ENCODE data around the gene SDHB.

The SDHB gene

GRCh38 chr1:17011092-17011438 is 42.8 kb downstream of the SDHB start:
- no peak for DNase-seq

- peak; percentile 76 to 83 for DNase-seq
These were observed 44.1 kb downstream of the SDHB start for GRCh38 chr1:17009706-17010105.

- DNase-seq = no peak
These were observed 45.5 kb downstream of the SDHB start for GRCh38 chr1:17008208-17008855.

GRCh38 chr1:17007121-17007520 is 46.7 kb downstream of the SDHB start:
- no peak for DNase-seq

- no peak for DNase-seq
These were observed 48.5 kb downstream of the SDHB start for GRCh38 chr1:17005365-17005740.

- no peak for DNase-seq
These were observed 49.1 kb downstream of the SDHB start for GRCh38 chr1:17004466-17005364.

- DNase-seq = no peak
These were observed 51.3 kb downstream of the SDHB start for GRCh38 chr1:17002524-17002902.

- no peak for DNase-seq
These were observed 51.9 kb downstream of the SDHB start for GRCh38 chr1:17001760-17002523.

- no peak for DNase-seq
These were observed 54.0 kb downstream of the SDHB start for GRCh38 chr1:16999863-17000262.

GRCh38 chr1:16998589-16998988 is 55.2 kb downstream of the SDHB start:
- no peak for DNase-seq

- DNase-seq = no peak
These were observed 57.0 kb downstream of the SDHB start for GRCh38 chr1:16996845-16997244.

- DNase-seq = no peak
These were observed 60.3 kb downstream of the SDHB start for GRCh38 chr1:16993521-16994038.

- DNase-seq = no peak
These were observed 61.2 kb downstream of the SDHB start for GRCh38 chr1:16992675-16993074.

GRCh38 chr1:16992102-16992501 is 61.7 kb downstream of the SDHB start:
- no peak for DNase-seq

GRCh38 chr1:16991571-16991970 is 62.3 kb downstream of the SDHB start:
- no peak for DNase-seq

- no peak for DNase-seq
These were observed 64.0 kb downstream of the SDHB start for GRCh38 chr1:16989676-16990391.

GRCh38 chr1:16988210-16988609 is 65.6 kb downstream of the SDHB start:
- no peak for DNase-seq

- DNase-seq = no peak
These were observed 66.9 kb downstream of the SDHB start for GRCh38 chr1:16986962-16987361.

- DNase-seq = no peak
These were observed 67.3 kb downstream of the SDHB start for GRCh38 chr1:16986560-16986959.

GRCh38 chr1:16986113-16986512 is 67.7 kb downstream of the SDHB start:
- DNase-seq = no peak

- no peak for DNase-seq
These were observed 69.1 kb downstream of the SDHB start for GRCh38 chr1:16984717-16985116.

GRCh38 chr1:16983649-16984048 is 70.2 kb downstream of the SDHB start:
- no peak for DNase-seq

- no peak for DNase-seq
These were observed 70.9 kb downstream of the SDHB start for GRCh38 chr1:16982902-16983301.
